Measurements from ENCODE around the gene ACKR4.
"Not testable (repeated sequence)": the region's sequence is repeated elsewhere in the genome, so short reads cannot be mapped to it uniquely, and the experiment has no call there.

ACKR4 gene

GRCh38 chr3:132596816-132597433 is at the start of gene ACKR4:
TSS of gene ACKR4 (plus strand) at chr3:132597270. CDS start at chr3:132600398, 3,128 bp downstream.
- no peak for DNase-seq (ENCODE audit: low read depth in 2 of 2, low spot score in 1 of 2)

DNA sequence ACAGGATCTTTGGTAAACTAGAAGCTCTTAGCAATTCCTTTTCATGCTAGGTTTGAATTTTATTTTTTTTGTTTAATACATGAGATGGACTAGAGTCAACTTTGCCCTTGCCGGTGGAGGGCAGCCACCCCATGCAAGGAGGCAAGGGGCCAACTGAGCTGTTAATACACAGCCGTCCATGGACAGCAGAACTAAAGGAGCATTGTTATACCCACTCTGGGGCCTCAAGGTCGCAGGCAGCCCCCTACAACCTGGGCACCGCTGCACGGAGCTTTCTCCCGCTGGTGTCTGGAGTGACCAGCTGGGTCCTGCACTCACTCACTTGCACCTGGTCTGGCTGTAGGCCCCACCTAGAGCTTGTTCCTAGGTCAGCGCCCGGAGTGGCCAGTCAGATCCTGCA is 47.9 kb upstream of the ACKR4 start:
- no peak for DNase-seq (ENCODE audit: low read depth in 2 of 2, low spot score in 1 of 2)

DNA sequence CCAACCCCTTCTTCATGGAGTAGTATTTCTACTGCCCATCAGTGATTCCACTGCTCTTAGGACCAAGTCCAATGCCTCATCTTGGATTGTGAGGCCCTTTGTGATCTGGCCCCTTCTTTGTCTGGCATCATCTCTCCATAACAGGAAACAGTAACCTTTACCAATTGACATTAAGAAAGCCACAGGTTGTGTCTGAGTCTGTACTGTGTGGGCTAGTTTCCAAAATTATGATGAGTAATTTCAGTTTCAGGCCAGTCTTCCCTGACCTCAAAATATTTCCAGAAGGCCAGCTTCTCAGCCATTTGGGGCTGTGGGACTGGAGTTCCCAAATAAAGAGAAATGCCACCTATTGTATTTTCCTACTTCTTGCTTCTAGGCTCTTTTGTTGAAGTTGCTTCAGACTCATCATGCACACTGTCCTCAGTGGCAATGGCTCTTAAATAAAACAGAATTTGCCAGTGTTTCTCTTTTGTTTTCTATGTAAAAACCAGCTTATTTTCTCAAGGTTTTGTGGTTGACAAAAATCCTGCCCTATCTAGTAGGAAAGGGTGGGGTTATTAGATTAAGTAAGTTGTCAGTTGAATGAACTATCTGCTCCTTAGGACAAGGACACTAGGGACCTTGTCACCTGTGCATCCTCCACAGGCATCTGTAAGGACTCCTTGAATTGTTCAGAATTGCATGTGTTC is 47.0 kb upstream of the ACKR4 start:
- DNase-seq (ENCODE audit: low read depth in 2 of 2, low spot score in 1 of 2), result no peak

- no peak for DNase-seq (ENCODE audit: low read depth in 2 of 2, low spot score in 1 of 2)
Observed at GRCh38 chr3:132550579-132551305, 46.3 kb upstream of the ACKR4 start.

- DNase-seq (ENCODE audit: low read depth in 2 of 2, low spot score in 1 of 2), result no peak
Observed at GRCh38 chr3:132553826-132554225, 43.2 kb upstream of the ACKR4 start.

GRCh38 chr3:132554437-132554836 is 42.6 kb upstream of the ACKR4 start:
- DNase-seq (ENCODE audit: low read depth in 2 of 2, low spot score in 1 of 2), result no peak

- DNase-seq (ENCODE audit: low read depth in 2 of 2, low spot score in 1 of 2), result no peak
Observed at GRCh38 chr3:132555306-132556035, 41.6 kb upstream of the ACKR4 start.

DNA sequence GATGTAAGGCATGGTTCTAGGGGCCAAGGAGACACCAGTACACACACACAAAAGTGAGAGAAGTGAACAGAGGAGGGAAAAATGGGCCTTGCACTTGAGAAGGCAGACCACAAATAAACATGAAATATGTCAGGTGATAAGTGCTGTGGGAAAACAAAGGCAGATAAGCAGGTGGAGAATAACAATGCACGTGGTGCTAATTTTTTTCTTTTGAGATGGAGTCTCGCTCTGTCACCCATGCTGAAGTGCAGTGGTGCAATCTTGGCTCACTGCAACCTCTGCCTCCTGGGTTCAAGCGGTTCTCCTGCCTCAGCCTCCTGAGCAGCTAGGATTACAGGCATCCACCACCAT is 41.1 kb upstream of the ACKR4 start:
- DNase-seq (ENCODE audit: low read depth in 2 of 2, low spot score in 1 of 2), result not testable (repeated sequence)

DNA sequence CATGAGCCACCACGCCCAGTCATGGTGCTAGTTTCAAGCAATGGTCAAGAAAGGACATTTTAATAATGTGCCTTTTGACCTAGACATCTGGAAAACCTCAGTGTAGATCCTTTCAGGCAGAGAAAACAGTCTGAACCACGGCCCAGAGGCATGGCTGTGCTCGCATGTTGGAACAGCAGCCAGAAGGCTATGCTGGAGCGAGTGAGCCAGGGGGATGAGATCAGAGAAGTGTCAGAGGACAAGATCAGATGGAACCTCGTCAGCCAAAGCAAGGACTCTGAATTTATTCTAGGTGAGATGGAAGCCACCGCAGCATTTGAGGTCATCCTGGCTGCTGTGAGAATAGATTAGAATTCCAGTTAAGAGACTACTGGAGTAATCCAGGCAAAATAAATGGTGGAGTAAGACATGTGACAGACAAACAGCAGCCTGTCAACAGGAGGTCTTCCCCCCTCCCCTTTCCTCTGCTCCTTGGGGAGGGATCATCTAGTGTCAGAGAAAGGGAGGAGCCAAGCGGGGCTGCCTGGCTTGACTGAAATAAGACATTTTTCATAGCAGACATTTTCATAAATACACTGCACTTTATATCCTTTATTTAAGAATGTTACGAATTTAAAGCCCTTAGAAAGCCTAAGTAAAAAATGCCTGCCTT is 40.4 kb upstream of the ACKR4 start:
- DNase-seq (ENCODE audit: low read depth in 2 of 2, low spot score in 1 of 2), result no peak

DNA sequence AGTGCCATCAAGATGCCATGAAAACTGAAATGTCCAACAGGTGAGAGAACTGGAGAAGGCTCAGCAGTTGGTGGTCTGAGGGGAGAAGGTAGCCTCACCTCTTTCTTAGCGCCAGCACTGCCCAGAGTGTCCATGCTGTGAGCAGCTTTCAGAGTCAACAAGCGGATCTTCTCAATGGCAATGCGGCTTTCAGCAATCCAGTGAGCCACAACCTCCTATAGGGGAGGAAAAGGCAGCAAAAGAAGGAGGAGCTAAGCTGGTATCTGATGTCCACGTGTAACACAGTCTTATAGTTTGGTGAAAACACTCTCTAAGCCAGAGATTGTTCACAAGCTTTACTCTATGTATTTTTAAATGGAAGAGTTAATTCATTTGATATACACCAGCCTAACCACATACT is 36.1 kb upstream of the ACKR4 start:
- no peak for DNase-seq (ENCODE audit: low read depth in 2 of 2, low spot score in 1 of 2)

GRCh38 chr3:132563420-132564069 is 33.5 kb upstream of the ACKR4 start:
- DNase-seq (ENCODE audit: low read depth in 2 of 2, low spot score in 1 of 2), result no peak

GRCh38 chr3:132564070-132564465 is 33.0 kb upstream of the ACKR4 start:
- no peak for DNase-seq (ENCODE audit: low read depth in 2 of 2, low spot score in 1 of 2)

DNA sequence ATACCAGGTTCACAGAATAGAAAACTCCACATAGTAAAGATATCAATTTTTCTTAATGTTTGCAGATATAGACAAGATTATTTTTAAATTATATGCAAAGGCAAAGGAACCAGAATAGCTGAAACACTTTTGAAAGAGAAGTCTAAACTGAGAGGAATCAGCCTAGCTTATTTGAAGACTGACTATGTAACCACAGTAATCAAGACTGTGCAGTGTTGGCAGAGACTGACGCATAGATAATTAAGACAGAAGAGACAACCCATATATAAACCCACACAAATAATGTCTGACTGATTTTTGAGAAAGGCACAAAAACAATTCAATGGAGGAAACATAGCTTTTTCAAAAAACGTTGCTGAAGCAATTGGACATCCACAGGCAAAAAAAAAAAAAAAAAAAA is 28.6 kb upstream of the ACKR4 start:
- DNase-seq (ENCODE audit: low read depth in 2 of 2, low spot score in 1 of 2), result no peak

GRCh38 chr3:132569153-132569552 is 27.9 kb upstream of the ACKR4 start:
- DNase-seq (ENCODE audit: low read depth in 2 of 2, low spot score in 1 of 2), result no peak

GRCh38 chr3:132569580-132569979 is 27.5 kb upstream of the ACKR4 start:
- no peak for DNase-seq (ENCODE audit: low read depth in 2 of 2, low spot score in 1 of 2)

DNA sequence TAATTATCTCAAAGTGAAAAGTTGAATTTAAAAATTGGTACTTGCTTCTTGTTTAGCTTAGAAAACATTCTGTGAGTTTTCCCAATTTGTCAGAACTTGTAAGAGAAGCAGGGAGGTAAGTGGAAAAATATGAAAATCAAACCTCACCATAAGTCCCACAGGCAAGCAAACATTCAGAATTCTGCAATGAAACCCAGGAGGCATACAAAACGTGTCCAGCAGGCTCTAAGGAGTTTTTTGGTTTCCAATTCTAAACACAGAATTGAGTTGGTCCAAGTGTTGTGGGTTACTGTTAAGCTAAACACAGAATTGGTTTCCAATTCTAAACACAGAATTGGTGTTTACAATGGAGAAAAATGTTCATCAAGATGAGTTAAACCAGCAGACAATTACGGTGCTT is 27.1 kb upstream of the ACKR4 start:
- no peak for DNase-seq (ENCODE audit: low read depth in 2 of 2, low spot score in 1 of 2)

DNA sequence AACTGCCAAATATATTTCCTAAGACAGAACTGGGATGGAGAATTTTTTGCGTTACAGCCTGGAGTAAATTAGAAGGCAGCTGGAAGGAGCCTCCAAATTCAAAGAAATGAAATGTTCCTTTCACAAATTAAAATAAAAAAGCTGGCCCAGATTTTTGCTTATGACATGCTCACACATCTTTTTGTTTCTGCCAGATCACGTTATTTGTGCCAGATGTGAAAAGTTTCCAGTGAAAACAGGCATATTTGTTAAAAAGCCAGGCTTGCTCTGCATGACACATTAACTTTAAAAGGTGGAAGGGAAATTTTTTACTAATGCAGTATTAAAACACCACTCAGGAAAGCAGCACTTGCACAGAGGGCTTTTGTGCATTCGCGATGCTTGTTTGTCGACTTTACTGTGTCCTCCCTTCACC is 23.3 kb upstream of the ACKR4 start:
- DNase-seq (ENCODE audit: low read depth in 2 of 2, low spot score in 1 of 2), result no peak

DNA sequence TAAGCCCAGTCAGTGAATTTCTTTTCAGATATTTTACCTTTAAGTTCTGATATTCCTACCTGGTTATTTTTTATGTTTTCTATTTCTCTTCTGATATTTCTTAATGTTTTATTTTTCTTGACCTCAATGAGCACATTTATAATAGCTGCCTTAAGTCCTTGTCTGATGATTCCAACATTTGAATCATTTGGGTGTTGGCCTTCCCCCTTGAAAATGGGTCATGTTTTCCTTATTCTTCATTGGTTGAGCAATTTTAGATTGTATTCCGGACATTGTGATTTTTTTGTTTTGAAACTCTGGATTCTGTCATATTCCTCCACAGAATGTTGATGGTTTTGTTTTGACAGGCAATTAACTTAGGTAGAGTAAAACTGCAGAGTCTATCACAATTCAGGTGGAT is 9.7 kb upstream of the ACKR4 start:
- DNase-seq (ENCODE audit: low read depth in 2 of 2, low spot score in 1 of 2), result no peak

DNA sequence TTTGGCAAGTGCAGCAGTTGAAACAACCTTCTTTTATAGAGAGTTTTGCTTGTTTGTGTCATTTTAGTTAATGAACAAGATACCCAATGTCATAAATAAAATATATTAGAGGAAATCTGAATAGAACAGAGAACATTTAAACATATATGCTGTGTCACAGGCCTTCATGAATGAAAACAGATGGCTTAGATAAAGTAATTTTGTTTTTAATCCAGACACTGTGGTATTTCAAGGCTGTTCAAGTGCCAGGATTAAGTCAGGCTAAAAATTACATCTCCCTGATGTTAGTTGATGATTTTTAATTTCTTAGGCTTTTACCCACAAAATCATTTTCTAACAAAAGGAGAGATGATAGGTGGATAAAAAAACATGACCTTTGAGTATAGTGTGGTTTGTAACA is 4.9 kb upstream of the ACKR4 start:
- DNase-seq (ENCODE audit: low read depth in 2 of 2, low spot score in 1 of 2), result no peak

DNA sequence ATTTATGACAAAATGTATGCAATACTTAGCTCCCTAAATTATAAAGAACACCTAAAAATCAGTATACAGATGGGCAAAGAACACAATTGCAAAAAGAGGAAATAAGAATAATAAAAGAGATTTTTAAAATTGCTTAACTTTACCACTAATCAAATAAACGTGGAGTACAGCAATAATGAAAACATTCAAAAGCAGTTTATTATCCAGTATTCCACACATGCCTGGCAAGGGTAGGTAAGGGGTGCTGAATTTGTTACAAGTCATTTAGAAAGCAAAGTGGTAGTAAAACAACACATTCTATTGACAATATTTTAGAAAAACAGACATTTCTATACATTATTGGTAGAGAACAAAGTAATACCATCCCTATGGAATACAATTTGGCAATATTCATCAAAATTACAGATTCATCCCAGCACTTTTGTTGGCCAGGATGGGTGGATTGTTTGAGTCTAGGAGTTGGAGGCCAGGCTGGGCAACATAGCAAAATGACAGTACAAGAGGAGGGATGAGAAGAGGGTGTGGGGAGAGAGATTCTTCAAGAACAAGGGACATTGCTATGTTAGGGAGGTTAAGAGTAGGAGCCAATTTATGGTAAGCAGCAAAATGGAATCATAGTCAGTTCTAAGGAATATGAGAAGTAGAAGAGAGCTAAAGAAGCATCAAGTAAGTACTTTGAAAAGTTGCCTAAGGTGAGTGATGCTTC is 3.7 kb upstream of the ACKR4 start:
- DNase-seq (ENCODE audit: low read depth in 2 of 2, low spot score in 1 of 2), result no peak
